VCaP (cell line): Measurements from ENCODE around the gene GCSAML.

Source experiments
- H3K27ac ChIP-seq: fragments of 450-650 bp; 2 replicates; pipeline ENCODE4 v1.5.1; 2017
- CTCF ChIP-seq: fragments of 450-650 bp; conservative IDR thresholded peaks from 2 replicates; pipeline ENCODE4 v1.5.1; 2017; ENCODE audit warnings: mild to moderate bottlenecking, moderate library complexity

GCSAML gene

GRCh38 chr1:247574236-247574635 is 25.3 kb downstream of the GCSAML start:
- no peak for TF ChIP-seq CTCF
- H3K27ac ChIP-seq = no peak overlapping the region

- no peak for TF ChIP-seq CTCF
- no peak overlapping the region for H3K27ac ChIP-seq
These were observed 25.7 kb downstream of the GCSAML start for GRCh38 chr1:247574664-247575063.

- TF ChIP-seq CTCF = peak; percentile 77
- H3K27ac ChIP-seq = no peak overlapping the region
These were observed 27.6 kb downstream of the GCSAML start for GRCh38 chr1:247576514-247576913.

- TF ChIP-seq CTCF = no peak
- H3K27ac ChIP-seq = no peak overlapping the region
These were observed 30.1 kb downstream of the GCSAML start for GRCh38 chr1:247578946-247579460.

GRCh38 chr1:247588060-247588459 is 39.1 kb downstream of the GCSAML start, which contains the start of gene OR2G2:
Gene OR2G2, plus strand, starts transcription at chr1:247588360. Its CDS starts 0 bp downstream, at chr1:247588360.
- no peak within 1 kb of the TSS for H3K27ac ChIP-seq
- TF ChIP-seq CTCF = no peak

GRCh38 chr1:247605286-247605685 is 56.4 kb downstream of the GCSAML start, which contains the start of gene OR2G3:
Gene OR2G3, plus strand, starts transcription at chr1:247605586. Its CDS starts 0 bp downstream, at chr1:247605586.
- H3K27ac ChIP-seq = no peak within 1 kb of the TSS
- no peak for TF ChIP-seq CTCF

GRCh38 chr1:247613405-247613804 is 64.5 kb downstream of the GCSAML start:
- no peak for TF ChIP-seq CTCF
- H3K27ac ChIP-seq = no peak overlapping the region

- no peak overlapping the region for H3K27ac ChIP-seq
- TF ChIP-seq CTCF = no peak
These were observed 65.7 kb downstream of the GCSAML start for GRCh38 chr1:247614625-247615024.
